GM12872 (cell line): ENCODE measurements around the gene GABPB1.

Experiments used
- TF ChIP-seq, protein P1 (sequence below): IDR thresholded peaks from 3 replicates; pipeline ENCODE4 v1.5.1; 2011; ENCODE audit warnings: low read depth, mild to moderate bottlenecking, low read length, moderate library complexity; ENCODE audit not compliant: insufficient read depth

The GABPB1 gene

DNA sequence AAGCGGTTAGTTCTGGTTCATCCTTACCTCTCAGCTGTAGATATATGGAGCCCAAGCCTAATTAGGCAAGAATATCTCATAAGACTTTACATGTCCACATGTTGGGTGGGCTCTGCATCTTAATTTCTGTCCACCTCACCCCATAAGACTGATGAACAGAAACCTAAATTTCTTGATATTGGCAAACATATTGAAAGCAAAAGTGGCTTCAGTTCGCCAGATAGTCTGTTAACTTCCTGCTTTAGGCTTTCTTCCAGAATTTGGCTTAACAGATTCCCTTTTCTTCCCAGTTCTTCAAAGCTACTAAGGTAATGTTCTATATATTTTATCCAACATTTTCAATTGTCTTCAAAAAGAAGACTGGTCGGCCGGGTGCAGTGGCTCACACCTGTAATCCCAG is 19.7 kb downstream of the GABPB1 start:
- TF ChIP-seq, protein P1, sequence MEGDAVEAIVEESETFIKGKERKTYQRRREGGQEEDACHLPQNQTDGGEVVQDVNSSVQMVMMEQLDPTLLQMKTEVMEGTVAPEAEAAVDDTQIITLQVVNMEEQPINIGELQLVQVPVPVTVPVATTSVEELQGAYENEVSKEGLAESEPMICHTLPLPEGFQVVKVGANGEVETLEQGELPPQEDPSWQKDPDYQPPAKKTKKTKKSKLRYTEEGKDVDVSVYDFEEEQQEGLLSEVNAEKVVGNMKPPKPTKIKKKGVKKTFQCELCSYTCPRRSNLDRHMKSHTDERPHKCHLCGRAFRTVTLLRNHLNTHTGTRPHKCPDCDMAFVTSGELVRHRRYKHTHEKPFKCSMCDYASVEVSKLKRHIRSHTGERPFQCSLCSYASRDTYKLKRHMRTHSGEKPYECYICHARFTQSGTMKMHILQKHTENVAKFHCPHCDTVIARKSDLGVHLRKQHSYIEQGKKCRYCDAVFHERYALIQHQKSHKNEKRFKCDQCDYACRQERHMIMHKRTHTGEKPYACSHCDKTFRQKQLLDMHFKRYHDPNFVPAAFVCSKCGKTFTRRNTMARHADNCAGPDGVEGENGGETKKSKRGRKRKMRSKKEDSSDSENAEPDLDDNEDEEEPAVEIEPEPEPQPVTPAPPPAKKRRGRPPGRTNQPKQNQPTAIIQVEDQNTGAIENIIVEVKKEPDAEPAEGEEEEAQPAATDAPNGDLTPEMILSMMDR = no peak

DNA sequence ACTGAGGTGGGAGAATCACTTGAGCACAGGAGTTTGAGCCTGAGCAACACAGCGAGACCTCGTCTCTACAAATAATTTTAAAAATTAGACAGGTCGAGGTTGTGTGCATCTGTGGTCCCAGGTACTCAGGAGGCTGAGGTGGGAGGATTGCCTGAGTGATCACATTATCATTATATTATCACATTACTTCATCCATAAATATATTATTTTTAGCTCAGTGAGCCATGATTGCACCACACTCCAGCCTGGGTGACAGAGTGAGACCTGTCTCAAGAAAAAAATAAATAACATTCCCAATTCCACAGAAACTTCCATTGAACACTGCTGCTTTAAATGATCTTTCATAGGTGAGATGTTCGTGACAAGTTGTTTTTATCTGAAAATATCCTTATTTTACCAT is 21.8 kb downstream of the GABPB1 start:
- TF ChIP-seq, protein P1 = no peak

DNA sequence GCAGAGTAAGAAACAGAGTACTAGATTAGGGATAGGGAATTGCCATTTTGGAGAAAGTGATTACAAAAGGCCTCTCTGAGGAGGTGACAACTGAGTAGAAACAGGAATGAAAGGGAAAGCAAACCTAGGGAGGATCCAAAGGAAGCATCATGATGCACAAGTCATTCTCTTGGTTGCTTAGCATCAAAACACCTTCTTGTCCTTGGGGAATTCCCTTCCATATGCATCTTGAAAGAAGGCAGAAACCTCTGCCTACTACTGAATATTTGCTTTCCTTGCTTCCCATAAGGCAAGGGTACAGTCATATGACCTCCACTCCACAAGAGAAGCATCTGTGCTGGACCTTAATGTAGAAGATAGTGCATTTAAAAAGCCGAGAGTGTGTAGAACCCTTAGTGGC is 24.1 kb downstream of the GABPB1 start:
- TF ChIP-seq, protein P1 = no peak

DNA sequence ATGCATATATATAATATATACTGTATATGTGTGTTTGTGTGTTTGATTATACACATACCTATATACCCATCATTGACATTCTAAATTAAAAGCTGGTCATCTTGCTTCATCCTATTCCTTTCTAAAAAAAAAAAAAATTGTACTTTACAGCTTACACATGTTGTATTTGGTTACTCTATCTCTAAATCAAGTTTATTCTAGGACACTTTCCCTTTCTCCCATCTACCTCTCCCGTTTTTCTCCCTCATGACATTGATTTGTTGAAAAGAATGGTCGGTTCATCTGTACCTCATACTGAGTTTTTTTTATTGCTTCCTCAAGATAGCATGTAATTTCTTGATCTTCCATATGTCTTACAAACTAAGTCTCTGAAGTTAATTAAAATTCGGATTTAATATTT is 26.9 kb downstream of the GABPB1 start:
- TF ChIP-seq, protein P1 = no peak

DNA sequence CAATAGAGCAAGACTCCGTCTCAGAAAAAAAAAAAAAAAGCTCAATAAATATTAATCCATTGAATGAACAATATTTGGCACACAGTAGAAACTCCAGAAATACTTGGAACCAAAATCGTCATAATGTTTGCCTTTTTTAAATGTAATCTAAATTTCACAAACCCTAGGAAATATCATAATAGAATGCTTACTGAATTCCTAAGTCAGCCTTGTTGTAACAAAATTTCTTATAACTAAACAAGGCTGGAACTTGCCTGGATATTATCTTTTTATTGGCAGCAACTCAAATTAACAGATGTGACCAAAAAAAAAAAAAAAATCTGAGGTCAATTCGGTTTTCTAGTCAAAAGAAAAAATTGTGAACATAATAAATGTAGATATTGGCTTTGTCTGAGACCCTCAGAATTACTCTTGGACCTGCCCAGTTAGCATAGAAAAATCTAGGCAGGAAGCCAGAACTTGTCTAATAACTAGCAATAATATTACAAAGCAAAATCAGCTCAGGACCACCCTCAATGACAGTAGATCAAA is 33.3 kb downstream of the GABPB1 start:
- TF ChIP-seq, protein P1 = no peak

DNA sequence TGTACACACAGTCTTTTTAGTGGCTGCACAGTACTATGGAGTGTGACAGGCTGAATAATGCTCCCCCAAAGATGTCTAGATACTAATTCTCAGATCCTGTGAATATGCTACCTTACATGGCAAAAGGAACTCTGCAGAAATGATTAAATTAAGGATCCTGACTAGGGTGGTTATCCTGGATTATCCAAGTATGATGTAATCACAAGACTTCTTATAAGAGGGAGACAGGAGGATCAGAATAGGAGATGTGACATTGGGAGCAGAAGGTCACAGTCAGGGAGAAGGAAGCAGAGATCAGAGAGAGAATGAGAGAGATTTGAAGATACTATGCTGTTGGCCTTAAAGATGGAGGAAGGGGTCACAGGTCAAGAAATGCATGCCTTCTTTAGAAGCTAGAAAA is 34.5 kb downstream of the GABPB1 start:
- TF ChIP-seq, protein P1 = no peak

DNA sequence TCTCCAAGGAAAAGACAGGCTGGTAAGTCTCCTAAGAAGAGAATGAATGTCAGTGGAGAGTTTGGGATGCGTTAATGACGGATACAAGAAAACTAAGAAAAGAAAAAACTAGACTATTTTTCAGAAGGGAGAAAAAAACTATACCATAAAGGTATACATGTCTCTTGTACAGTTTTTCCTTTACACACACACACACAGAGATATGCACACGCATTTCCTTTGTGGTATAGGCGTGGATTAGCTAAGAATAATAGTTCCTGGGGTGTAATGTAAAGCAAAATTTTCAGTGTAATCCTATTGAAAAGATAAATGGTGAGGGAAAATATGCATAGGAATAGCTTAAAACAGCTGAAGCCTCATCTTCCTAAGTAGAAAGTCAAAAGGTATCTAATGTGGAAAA is 36.3 kb downstream of the GABPB1 start:
- TF ChIP-seq, protein P1 = no peak
